ENCODE measurements around the gene IPO13.

GRCh38 chr1:43962324-43962723 lies 15.6 kb downstream of the IPO13 start:
- TF ChIP-seq CTCF (IDR thresholded peaks at IDR 0.05) (no peak), POLR2A (IDR thresholded peaks at IDR 0.05) (no peak)
